Sigmoid colon (tissue), 4 donors: Measurements from ENCODE around the gene ADCY5.

Experiments used
- EP300 ChIP-seq, 4 donors: sonication (generic); formaldehyde crosslinking; IDR thresholded peaks; one replicate each; pipeline ENCODE4 v1.6.1; 2017; ENCODE audit warnings: antibody characterized with exemption in 4 of 4
- TF ChIP-seq, protein P1 (sequence below), 4 experiments: fragments of 450-650 bp in 3 of 4; fragments of 200-600 bp in 1 of 4; IDR thresholded peaks; one replicate each; pipeline ENCODE4 v1.5.1; 2016 to 2019; ENCODE audit warnings: antibody characterized with exemption in 4 of 4, mild to moderate bottlenecking in 3 of 4, moderate library complexity in 2 of 4

DNA sequence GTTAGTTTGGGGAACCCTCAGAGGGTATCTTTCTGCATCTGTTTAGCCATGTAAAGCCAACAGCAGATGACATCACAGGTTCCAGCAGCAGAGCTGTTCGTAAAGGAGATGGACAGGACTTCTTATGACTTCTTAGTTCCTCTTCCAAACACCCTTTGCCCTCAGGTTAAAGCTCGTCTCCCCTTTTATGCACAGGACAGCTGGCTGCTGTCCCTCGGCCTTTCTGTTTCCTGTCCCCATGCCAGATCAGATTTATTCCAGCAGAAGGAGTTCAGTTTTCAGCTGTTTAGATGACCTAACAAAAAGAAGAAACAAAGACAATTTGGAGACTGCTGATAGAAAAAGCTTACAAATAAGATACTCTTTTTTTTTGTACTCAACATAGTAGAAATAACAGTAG is 202.0 kb downstream of the ADCY5 start:
- no peak for TF ChIP-seq EP300 (IDR thresholded peaks at IDR 0.05)
- TF ChIP-seq, protein P1, sequence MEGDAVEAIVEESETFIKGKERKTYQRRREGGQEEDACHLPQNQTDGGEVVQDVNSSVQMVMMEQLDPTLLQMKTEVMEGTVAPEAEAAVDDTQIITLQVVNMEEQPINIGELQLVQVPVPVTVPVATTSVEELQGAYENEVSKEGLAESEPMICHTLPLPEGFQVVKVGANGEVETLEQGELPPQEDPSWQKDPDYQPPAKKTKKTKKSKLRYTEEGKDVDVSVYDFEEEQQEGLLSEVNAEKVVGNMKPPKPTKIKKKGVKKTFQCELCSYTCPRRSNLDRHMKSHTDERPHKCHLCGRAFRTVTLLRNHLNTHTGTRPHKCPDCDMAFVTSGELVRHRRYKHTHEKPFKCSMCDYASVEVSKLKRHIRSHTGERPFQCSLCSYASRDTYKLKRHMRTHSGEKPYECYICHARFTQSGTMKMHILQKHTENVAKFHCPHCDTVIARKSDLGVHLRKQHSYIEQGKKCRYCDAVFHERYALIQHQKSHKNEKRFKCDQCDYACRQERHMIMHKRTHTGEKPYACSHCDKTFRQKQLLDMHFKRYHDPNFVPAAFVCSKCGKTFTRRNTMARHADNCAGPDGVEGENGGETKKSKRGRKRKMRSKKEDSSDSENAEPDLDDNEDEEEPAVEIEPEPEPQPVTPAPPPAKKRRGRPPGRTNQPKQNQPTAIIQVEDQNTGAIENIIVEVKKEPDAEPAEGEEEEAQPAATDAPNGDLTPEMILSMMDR (IDR thresholded peaks at IDR 0.05), result no peak
